HCT116 (cell line): ENCODE results near the gene PAX2.

Experiments used
- ATF3 ChIP-seq: IDR thresholded peaks from 2 replicates; pipeline ENCODE4 v1.6.1; 2012
- CTCF ChIP-seq, 3 experiments: fragments of 200-600 bp in 1 of 3; sonication (generic) in 1 of 3; IDR thresholded peaks in 2 of 3; conservative IDR thresholded peaks in 1 of 3; 2 replicates each; pipeline ENCODE4 v1.5.1; 2012 to 2017; ENCODE audit warnings: low read depth in 2 of 3, low read length in 2 of 3, antibody characterized with exemption in 1 of 3, borderline replicate concordance in 1 of 3, control low read depth in 1 of 3, mild to moderate bottlenecking in 1 of 3, mixed read lengths in 1 of 3, mixed run types in 1 of 3, moderate library complexity in 1 of 3; ENCODE audit not compliant: insufficient read depth in 1 of 3
- ELF1 ChIP-seq: IDR thresholded peaks from 2 replicates; pipeline ENCODE4 v1.6.1; 2012; ENCODE audit warnings: low read depth, borderline replicate concordance
- EZH2 ChIP-seq: fragments of 200-600 bp; sonication (generic); IDR thresholded peaks from 2 replicates; pipeline ENCODE4 v1.6.1; 2017; ENCODE audit warnings: antibody characterized with exemption, mixed run types
- EZH2phosphoT487 ChIP-seq: fragments of 200-600 bp; IDR thresholded peaks from 2 replicates; pipeline ENCODE4 v1.6.1; 2018; ENCODE audit warnings: antibody characterized with exemption, borderline replicate concordance
- POLR2A ChIP-seq: IDR thresholded peaks from 2 replicates; pipeline ENCODE4 v1.7.0; 2011; ENCODE audit warnings: borderline replicate concordance; ENCODE audit not compliant: insufficient read depth, insufficient read length; ENCODE audit errors: extremely low read depth
- SIN3A ChIP-seq: IDR thresholded peaks from 2 replicates; pipeline ENCODE4 v1.6.1; 2012; ENCODE audit warnings: low read depth
- TF ChIP-seq, protein P1 (sequence below): IDR thresholded peaks from 2 replicates; pipeline ENCODE4 v1.6.1; 2012
- TF ChIP-seq, protein P2 (sequence below): IDR thresholded peaks from 2 replicates; pipeline ENCODE4 v1.6.1; 2011; ENCODE audit warnings: mild to moderate bottlenecking, low read length, moderate library complexity; ENCODE audit not compliant: insufficient replicate concordance; ENCODE audit errors: extremely low read depth

- TF ChIP-seq ATF3 (no peak), EZH2 (no peak), POLR2A (no peak), SIN3A (no peak), EZH2phosphoT487 (no peak), CTCF (IDR thresholded peaks at IDR 0.05 in 2 of 3, conservative IDR thresholded peaks at IDR 0.05 in 1 of 3; ENCODE audit: borderline replicate concordance in 1 of 3, insufficient read depth in 1 of 3, low read depth in 2 of 3, low read length in 2 of 3) (no peak), ELF1 (no peak)
- TF ChIP-seq, protein P1, sequence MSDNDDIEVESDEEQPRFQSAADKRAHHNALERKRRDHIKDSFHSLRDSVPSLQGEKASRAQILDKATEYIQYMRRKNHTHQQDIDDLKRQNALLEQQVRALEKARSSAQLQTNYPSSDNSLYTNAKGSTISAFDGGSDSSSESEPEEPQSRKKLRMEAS, result no peak
- TF ChIP-seq, protein P2, sequence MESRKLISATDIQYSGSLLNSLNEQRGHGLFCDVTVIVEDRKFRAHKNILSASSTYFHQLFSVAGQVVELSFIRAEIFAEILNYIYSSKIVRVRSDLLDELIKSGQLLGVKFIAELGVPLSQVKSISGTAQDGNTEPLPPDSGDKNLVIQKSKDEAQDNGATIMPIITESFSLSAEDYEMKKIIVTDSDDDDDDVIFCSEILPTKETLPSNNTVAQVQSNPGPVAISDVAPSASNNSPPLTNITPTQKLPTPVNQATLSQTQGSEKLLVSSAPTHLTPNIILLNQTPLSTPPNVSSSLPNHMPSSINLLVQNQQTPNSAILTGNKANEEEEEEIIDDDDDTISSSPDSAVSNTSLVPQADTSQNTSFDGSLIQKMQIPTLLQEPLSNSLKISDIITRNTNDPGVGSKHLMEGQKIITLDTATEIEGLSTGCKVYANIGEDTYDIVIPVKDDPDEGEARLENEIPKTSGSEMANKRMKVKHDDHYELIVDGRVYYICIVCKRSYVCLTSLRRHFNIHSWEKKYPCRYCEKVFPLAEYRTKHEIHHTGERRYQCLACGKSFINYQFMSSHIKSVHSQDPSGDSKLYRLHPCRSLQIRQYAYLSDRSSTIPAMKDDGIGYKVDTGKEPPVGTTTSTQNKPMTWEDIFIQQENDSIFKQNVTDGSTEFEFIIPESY, result no peak
Measured at GRCh38 chr10:100816671-100817070, 71.3 kb downstream of the PAX2 start.
